Lung (tissue), 13 donors: ENCODE data around the gene SIPA1. TPM values are rescaled to one million over a fixed set of nuclear protein-coding genes. Genes with fewer than 3 reads are reported as not detected.

Experiments used
- ATAC-seq: fragments of 200-7000 bp; cut with Tn5 transposase; one replicate; pipeline ENCODE4 v1.9.1; 2020; ENCODE audit warnings: moderate number of reproducible peaks; ENCODE audit not compliant: insufficient read depth, low FRiP score
- DNase-seq, 3 donors: peaks; one replicate each; pipeline ENCODE4 v3.0.0-alpha.2; 2013 to 2017
- H3K27ac ChIP-seq, 2 donors: one replicate each; pipeline ENCODE4 v1.5.1; 2013; ENCODE audit warnings: mild to moderate bottlenecking in 2 of 2, moderate library complexity in 2 of 2, control low read depth in 1 of 2, inconsistent platforms in 1 of 2, low read depth in 1 of 2, low read length in 1 of 2
- H3K27me3 ChIP-seq, 3 donors: one replicate each; pipeline ENCODE4 v1.5.1; 2013; ENCODE audit warnings: low read length in 2 of 3; ENCODE audit not compliant: control insufficient read depth in 3 of 3, insufficient read depth in 3 of 3
- H3K36me3 ChIP-seq, 4 donors: one replicate each; pipeline ENCODE4 v1.5.1; 2013; ENCODE audit warnings: low read length in 4 of 4, mild to moderate bottlenecking in 1 of 4, moderate library complexity in 1 of 4; ENCODE audit not compliant: control insufficient read depth in 4 of 4, insufficient read depth in 4 of 4
- H3K4me1 ChIP-seq, 5 donors: one replicate each; pipeline ENCODE4 v1.5.1; 2013; ENCODE audit warnings: low read length in 5 of 5, mild to moderate bottlenecking in 2 of 5, moderate library complexity in 1 of 5; ENCODE audit not compliant: control insufficient read depth in 5 of 5, insufficient read depth in 5 of 5
- H3K4me3 ChIP-seq: one replicate; pipeline ENCODE4 v1.5.1; 2013; ENCODE audit warnings: mild to moderate bottlenecking, control low read depth, moderate library complexity
- H3K9ac ChIP-seq, 2 donors: one replicate each; pipeline ENCODE4 v1.5.1; 2013; ENCODE audit warnings: low read length in 2 of 2, control low read depth in 1 of 2; ENCODE audit not compliant: insufficient read depth in 1 of 2
- H3K9me3 ChIP-seq, 4 donors: one replicate each; pipeline ENCODE4 v1.5.1; 2013; ENCODE audit warnings: low read length in 3 of 4, mild to moderate bottlenecking in 1 of 4, moderate library complexity in 1 of 4; ENCODE audit not compliant: control insufficient read depth in 4 of 4, insufficient read depth in 3 of 4
- WGBS, 2 donors: extraction: QIAGEN DNeasy Blood & Tissue Kit; methylation state at CpG; one replicate each; pipeline ENCODE4 v1.1.7; 2013; 5-methylcytosine and 5-hydroxymethylcytosine counted together
- polyA plus RNA-seq, 2 donors: library from polyadenylated mRNA; stranded (reverse); fragments of 200-250 nt; gene quantifications; one replicate each; pipeline ENCODE4 v1.2.1, GENCODE V29; 2013
- small RNA-seq: library from RNA; depleted of rRNA; stranded (forward); fragments of <200 nt; gene quantifications from one replicate; pipeline ENCODE3, GENCODE V24; 2014; ENCODE audit warnings: low replicate concordance
- total RNA-seq, 2 donors: library from RNA; depleted of rRNA in 1 of 2; stranded (reverse); fragments of >200 nt in 1 of 2; gene quantifications; one replicate each; pipeline ENCODE4 v1.2.1, GENCODE V29; 2014 to 2021
- TF ChIP-seq, protein P1 (sequence below): IDR thresholded peaks from 2 replicates; pipeline ENCODE4 v1.5.1; 2012; ENCODE audit warnings: mild to moderate bottlenecking; ENCODE audit errors: control extremely low read depth, extremely low read depth
- donor health status: control.
- donor health status: control.
- donor health status: Bipolar disorder and iron deficiency.
- donor health status: healthy.
- donor health status: DM: yes; HTN: yes; CAD: no.

Gene SIPA1
- total and polyA plus RNA-seq, 4 donors: 39.7 to 102 (median 82.8) TPM

DNA sequence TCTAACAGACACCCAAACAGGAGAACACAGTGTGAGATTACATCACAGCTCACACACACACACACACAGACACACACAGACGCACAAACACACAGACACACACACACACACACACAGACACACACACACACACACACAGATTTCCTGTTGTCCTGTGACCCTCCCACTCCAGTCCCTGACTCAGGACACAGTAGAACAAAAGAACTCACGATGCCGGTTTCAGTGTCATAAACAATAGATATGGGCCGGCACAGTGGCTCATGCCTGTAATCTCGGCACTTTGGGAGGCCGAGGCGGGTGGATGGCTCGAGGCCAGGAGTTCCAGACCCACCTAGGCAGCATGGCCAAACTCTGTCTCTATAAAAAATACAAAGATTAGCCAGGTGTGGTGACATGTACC is 60.3 kb downstream of the SIPA1 start:
- Histone ChIP-seq H3K9ac (no peak overlapping the region), H3K4me3 (no peak overlapping the region), H3K4me1 (no peaks in the 10 kb centered on the region), H3K36me3 (no peaks in the 10 kb centered on the region), H3K27me3 (peaks cover 0 to 2% (median 0%) of the 10 kb centered on the region in 3 donors), H3K27ac (no peak overlapping the region), H3K9me3 (no peaks in the 10 kb centered on the region)
- ATAC-seq (no peak), DNase-seq (peak in 2 of 3 donors; percentile 12 to 53)
- TF ChIP-seq, protein P1, sequence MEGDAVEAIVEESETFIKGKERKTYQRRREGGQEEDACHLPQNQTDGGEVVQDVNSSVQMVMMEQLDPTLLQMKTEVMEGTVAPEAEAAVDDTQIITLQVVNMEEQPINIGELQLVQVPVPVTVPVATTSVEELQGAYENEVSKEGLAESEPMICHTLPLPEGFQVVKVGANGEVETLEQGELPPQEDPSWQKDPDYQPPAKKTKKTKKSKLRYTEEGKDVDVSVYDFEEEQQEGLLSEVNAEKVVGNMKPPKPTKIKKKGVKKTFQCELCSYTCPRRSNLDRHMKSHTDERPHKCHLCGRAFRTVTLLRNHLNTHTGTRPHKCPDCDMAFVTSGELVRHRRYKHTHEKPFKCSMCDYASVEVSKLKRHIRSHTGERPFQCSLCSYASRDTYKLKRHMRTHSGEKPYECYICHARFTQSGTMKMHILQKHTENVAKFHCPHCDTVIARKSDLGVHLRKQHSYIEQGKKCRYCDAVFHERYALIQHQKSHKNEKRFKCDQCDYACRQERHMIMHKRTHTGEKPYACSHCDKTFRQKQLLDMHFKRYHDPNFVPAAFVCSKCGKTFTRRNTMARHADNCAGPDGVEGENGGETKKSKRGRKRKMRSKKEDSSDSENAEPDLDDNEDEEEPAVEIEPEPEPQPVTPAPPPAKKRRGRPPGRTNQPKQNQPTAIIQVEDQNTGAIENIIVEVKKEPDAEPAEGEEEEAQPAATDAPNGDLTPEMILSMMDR: no peak
- 53 to 70% methylated on average over 8 of the region's 8 CpGs for WGBS, 2 donors

DNA sequence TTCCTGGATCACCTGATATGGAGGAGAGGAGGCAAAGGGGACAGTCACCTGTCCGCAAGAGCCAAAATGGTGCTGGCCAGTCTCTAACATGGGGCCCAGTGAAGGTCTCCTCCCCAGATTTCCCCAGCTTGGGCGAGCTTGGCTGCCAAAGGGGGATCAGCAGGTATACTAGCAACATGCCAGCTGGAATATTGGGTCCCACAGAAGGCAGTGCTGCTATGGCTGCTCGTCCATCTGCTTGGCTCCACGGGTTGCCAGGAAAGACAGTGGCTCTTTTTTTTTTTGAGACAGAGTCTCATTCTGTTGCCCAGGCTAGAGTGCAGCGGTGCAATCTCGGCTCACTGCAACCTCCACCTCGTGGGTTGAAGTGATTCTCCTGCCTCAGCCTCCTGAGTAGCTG is 61.4 kb downstream of the SIPA1 start:
- WGBS, 2 donors: 86 to 89% methylated on average over 7 of the region's 7 CpGs
- no peaks in the 10 kb centered on the region for H3K9me3 ChIP-seq
- DNase-seq (no peak), ATAC-seq (no peak)
- no peaks in the 10 kb centered on the region for H3K36me3 ChIP-seq
- no peak overlapping the region for H3K9ac ChIP-seq
- H3K27ac ChIP-seq: no peak overlapping the region
- no peaks in the 10 kb centered on the region for H3K4me1 ChIP-seq
- peaks cover 0 to 2% (median 0%) of the 10 kb centered on the region in 3 donors for H3K27me3 ChIP-seq
- no peak overlapping the region for H3K4me3 ChIP-seq
- TF ChIP-seq, protein P1: no peak

DNA sequence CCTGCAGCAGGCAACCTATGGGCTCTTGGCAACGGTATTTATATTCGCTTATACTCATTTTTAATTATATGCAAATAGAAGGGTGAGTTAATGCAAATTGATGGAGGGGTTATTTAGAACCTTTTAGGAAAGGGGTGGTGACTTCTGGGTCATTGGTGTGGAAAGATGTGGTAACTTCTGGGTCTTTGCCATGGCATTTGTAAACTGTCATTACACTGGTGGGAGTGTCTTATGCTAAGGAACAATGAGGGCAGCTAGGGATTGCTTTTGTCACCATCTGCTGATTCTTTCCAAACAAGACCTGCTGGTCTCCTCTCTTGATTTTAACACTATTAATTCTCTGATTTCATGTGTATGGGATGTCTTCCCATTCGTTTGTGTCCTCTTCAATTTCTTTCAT is 62.5 kb downstream of the SIPA1 start:
- no peaks in the 10 kb centered on the region for H3K9me3 ChIP-seq
- DNase-seq (peak in 1 of 3 donors; percentile 13), ATAC-seq (no peak)
- H3K4me3 ChIP-seq: no peak overlapping the region
- TF ChIP-seq, protein P1: no peak
- no peak overlapping the region for H3K9ac ChIP-seq
- no peaks in the 10 kb centered on the region for H3K4me1 ChIP-seq
- 75 to 80% methylated on average over 3 of the region's 3 CpGs for WGBS, 2 donors
- peaks cover 0 to 2% (median 0%) of the 10 kb centered on the region in 3 donors for H3K27me3 ChIP-seq
- no peaks in the 10 kb centered on the region for H3K36me3 ChIP-seq
- H3K27ac ChIP-seq: no peak overlapping the region

Small RNAs within 50 kb of the gene (small RNA-seq; reads per million reads assigned to genes)
- gene MIR4489 (not detected), gene MIR4690 (0.08 reads per million), gene RN7SL309P (not detected)

Other genes starting within 250 kb of the SIPA1 start
- 100 to 1,000 TPM; 518 to 912 TPM for gene NEAT1, start 215.3 kb upstream of the SIPA1 start, total RNA-seq
- gene NEAT1, start 215.3 kb upstream of the SIPA1 start, polyA plus RNA-seq: 1,000 to 10,000 TPM in 1 of 2 donors, 100 to 1,000 TPM in 1; 481 to 1,176 TPM
- over 10,000 TPM; 10,633 to 48,332 TPM for gene MALAT1, start 139.1 kb upstream of the SIPA1 start, total RNA-seq
- 1,000 to 10,000 TPM in 1 of 2 donors, 100 to 1,000 TPM in 1; 125 to 2,965 TPM for gene MALAT1, start 139.1 kb upstream of the SIPA1 start, polyA plus RNA-seq
- gene SCYL1, start 113.0 kb upstream of the SIPA1 start, total RNA-seq: 10 to 100 TPM; 54.3 to 93.8 TPM
- 100 to 1,000 TPM in 1 of 2 donors, 10 to 100 TPM in 1; 79.1 to 107 TPM for gene SCYL1, start 113.0 kb upstream of the SIPA1 start, polyA plus RNA-seq
- gene LTBP3, start 79.7 kb upstream of the SIPA1 start, total RNA-seq: 100 to 1,000 TPM; 100 to 111 TPM
- 10 to 100 TPM; 39.1 to 46.6 TPM for gene LTBP3, start 79.7 kb upstream of the SIPA1 start, polyA plus RNA-seq
- 10 to 100 TPM; 22.0 to 35.9 TPM for gene ZNRD2, start 67.6 kb upstream of the SIPA1 start, total RNA-seq
- 10 to 100 TPM; 65.6 to 81.5 TPM for gene ZNRD2, start 67.6 kb upstream of the SIPA1 start, polyA plus RNA-seq
- gene FAM89B, start 65.6 kb upstream of the SIPA1 start, total RNA-seq: 10 to 100 TPM; 20.6 to 53.5 TPM
- gene FAM89B, start 65.6 kb upstream of the SIPA1 start, polyA plus RNA-seq: 10 to 100 TPM; 44.4 TPM
- gene EHBP1L1, start 62.0 kb upstream of the SIPA1 start, total RNA-seq: 100 to 1,000 TPM in 1 of 2 donors, 10 to 100 TPM in 1; 58.3 to 154 TPM
- gene EHBP1L1, start 62.0 kb upstream of the SIPA1 start, polyA plus RNA-seq: 100 to 1,000 TPM in 1 of 2 donors, 10 to 100 TPM in 1; 49.8 to 125 TPM
- gene KCNK7, start 42.3 kb upstream of the SIPA1 start, total RNA-seq: 1 to 10 TPM in 1 of 2 donors, under 1 TPM in 1; 0.46 to 1.1 TPM
- gene KCNK7, start 42.3 kb upstream of the SIPA1 start, polyA plus RNA-seq: 1 to 10 TPM; 1.5 to 2.8 TPM
- 100 to 1,000 TPM in 1 of 2 donors, 10 to 100 TPM in 1; 60.0 to 108 TPM for gene MAP3K11, start 23.9 kb upstream of the SIPA1 start, total RNA-seq
- 10 to 100 TPM; 68.5 to 80.1 TPM for gene MAP3K11, start 23.9 kb upstream of the SIPA1 start, polyA plus RNA-seq
- 10 to 100 TPM; 13.9 to 53.8 TPM for gene PCNX3, start 22.3 kb upstream of the SIPA1 start, total RNA-seq
- 10 to 100 TPM; 16.1 to 24.8 TPM for gene PCNX3, start 22.3 kb upstream of the SIPA1 start, polyA plus RNA-seq
- 10 to 100 TPM; 50.2 to 72.6 TPM for gene RELA, start 24.8 kb downstream of the SIPA1 start, total RNA-seq
- 10 to 100 TPM; 34.8 to 65.8 TPM for gene RELA, start 24.8 kb downstream of the SIPA1 start, polyA plus RNA-seq
- 10 to 100 TPM; 45.3 to 88.6 TPM for gene KAT5, start 74.2 kb downstream of the SIPA1 start, total RNA-seq
- gene KAT5, start 74.2 kb downstream of the SIPA1 start, polyA plus RNA-seq: 10 to 100 TPM; 70.0 to 95.3 TPM
- gene RNASEH2C, start 82.7 kb downstream of the SIPA1 start, total RNA-seq: 10 to 100 TPM; 21.8 to 62.3 TPM
- 10 to 100 TPM; 88.5 to 97.7 TPM for gene RNASEH2C, start 82.7 kb downstream of the SIPA1 start, polyA plus RNA-seq
- gene AP5B1, start 142.9 kb downstream of the SIPA1 start, total RNA-seq: 10 to 100 TPM in 1 of 2 donors, 1 to 10 TPM in 1; 8.6 to 35.5 TPM
- gene AP5B1, start 142.9 kb downstream of the SIPA1 start, polyA plus RNA-seq: 10 to 100 TPM; 13.0 to 35.1 TPM
- gene OVOL1, start 149.0 kb downstream of the SIPA1 start, total RNA-seq: under 1 TPM; 0.17 to 0.77 TPM
- gene OVOL1, start 149.0 kb downstream of the SIPA1 start, polyA plus RNA-seq: 1 to 10 TPM in 1 of 2 donors, under 1 TPM in 1; 0.96 to 1.4 TPM
- under 1 TPM; 0.52 to 0.77 TPM for gene SNX32, start 195.9 kb downstream of the SIPA1 start, total RNA-seq
- gene SNX32, start 195.9 kb downstream of the SIPA1 start, polyA plus RNA-seq: under 1 TPM; 0.14 to 0.88 TPM
- gene CFL1, start 220.1 kb downstream of the SIPA1 start, total RNA-seq: 100 to 1,000 TPM; 387 to 967 TPM
- 1,000 to 10,000 TPM in 1 of 2 donors, 100 to 1,000 TPM in 1; 493 to 1,282 TPM for gene CFL1, start 220.1 kb downstream of the SIPA1 start, polyA plus RNA-seq
- 10 to 100 TPM; 35.0 to 61.4 TPM for gene MUS81, start 222.3 kb downstream of the SIPA1 start, total RNA-seq
- 10 to 100 TPM; 46.2 to 62.2 TPM for gene MUS81, start 222.3 kb downstream of the SIPA1 start, polyA plus RNA-seq
- 10 to 100 TPM; 62.8 to 67.0 TPM for gene EFEMP2, start 234.7 kb downstream of the SIPA1 start, total RNA-seq
- gene EFEMP2, start 234.7 kb downstream of the SIPA1 start, polyA plus RNA-seq: 10 to 100 TPM; 34.2 to 44.8 TPM
- gene CTSW, start 241.7 kb downstream of the SIPA1 start, total RNA-seq: 1 to 10 TPM; 3.1 to 4.6 TPM
- gene CTSW, start 241.7 kb downstream of the SIPA1 start, polyA plus RNA-seq: 1 to 10 TPM; 2.9 to 8.7 TPM